ENCODE results near the gene FZD2.

GRCh38 chr17:44558710-44559633 is 1.7 kb downstream of the FZD2 start:
- no peak for TF ChIP-seq POLR2A (IDR thresholded peaks at IDR 0.05; ENCODE audit: extremely low read depth, insufficient read length)
- no peak for TF ChIP-seq CTCF (IDR thresholded peaks at IDR 0.05; ENCODE audit: low read depth, low read length)
- no peak for TF ChIP-seq MAX (IDR thresholded peaks at IDR 0.05; ENCODE audit: low read depth, low read length)
- no peak for TF ChIP-seq MYC (IDR thresholded peaks at IDR 0.05; ENCODE audit: low read depth, low read length)
